Activated T-cell treated with anti-CD3 and anti-CD28 coated beads, Interleukin-2, amount 50 U/mL, for 24 hours (primary cell): ENCODE results near the gene SWT1.
A peak's percentile ranks its signal among the peaks of the same experiment; 100 is the strongest.
"Not testable (repeated sequence)": the region's sequence is repeated elsewhere in the genome, so short reads cannot be mapped to it uniquely, and the experiment has no call there.

Experiments used
- DNase-seq: peaks from one replicate; pipeline ENCODE4 v3.0.0-alpha.2; 2020
- H3K27ac Mint-ChIP-seq: 2 replicates; pipeline ENCODE4 v1.8.0; 2020; ENCODE audit warnings: mild to moderate bottlenecking, mixed read lengths
- H3K27me3 Mint-ChIP-seq: 2 replicates; pipeline ENCODE4 v1.8.0; 2020; ENCODE audit warnings: mixed read lengths
- H3K36me3 Mint-ChIP-seq: 2 replicates; pipeline ENCODE4 v1.8.0; 2020; ENCODE audit warnings: low read depth, mixed read lengths
- H3K4me1 Mint-ChIP-seq: 2 replicates; pipeline ENCODE4 v1.8.0; 2020; ENCODE audit warnings: low read depth, mixed read lengths
- H3K4me3 Mint-ChIP-seq: 2 replicates; pipeline ENCODE4 v1.8.0; 2020; ENCODE audit warnings: mild to moderate bottlenecking, moderate library complexity, mixed read lengths
- H3K9me3 Mint-ChIP-seq: 2 replicates; pipeline ENCODE4 v1.8.0; 2020; ENCODE audit warnings: mixed read lengths

SWT1 gene

GRCh38 chr1:185305419-185305818 lies 148.5 kb downstream of the SWT1 start:
- peaks cover 95% of the 10 kb centered on the region for H3K36me3 Mint-ChIP-seq
- H3K4me3 Mint-ChIP-seq: no peak overlapping the region
- H3K27ac Mint-ChIP-seq: peak overlapping the region; percentile 34
- peaks cover 5% of the 10 kb centered on the region for H3K4me1 Mint-ChIP-seq
- H3K9me3 Mint-ChIP-seq: no peaks in the 10 kb centered on the region
- no peak for DNase-seq
- H3K27me3 Mint-ChIP-seq: no peaks in the 10 kb centered on the region

GRCh38 chr1:185308126-185308525 lies 151.2 kb downstream of the SWT1 start:
- peaks cover 24% of the 10 kb centered on the region for H3K4me1 Mint-ChIP-seq
- H3K27me3 Mint-ChIP-seq: no peaks in the 10 kb centered on the region
- no peak overlapping the region for H3K4me3 Mint-ChIP-seq
- peaks cover 95% of the 10 kb centered on the region for H3K36me3 Mint-ChIP-seq
- no peak overlapping the region for H3K27ac Mint-ChIP-seq
- no peak for DNase-seq
- no peaks in the 10 kb centered on the region for H3K9me3 Mint-ChIP-seq

GRCh38 chr1:185309566-185309965 lies 152.6 kb downstream of the SWT1 start:
- Mint-ChIP-seq H3K27me3 (no peaks in the 10 kb centered on the region), H3K36me3 (peaks cover 95% of the 10 kb centered on the region), H3K4me1 (peaks cover 38% of the 10 kb centered on the region), H3K27ac (no peak overlapping the region), H3K4me3 (no peak overlapping the region), H3K9me3 (no peaks in the 10 kb centered on the region)
- no peak for DNase-seq

GRCh38 chr1:185311589-185312225 lies 154.7 kb downstream of the SWT1 start:
- no peaks in the 10 kb centered on the region for H3K9me3 Mint-ChIP-seq

DNA sequence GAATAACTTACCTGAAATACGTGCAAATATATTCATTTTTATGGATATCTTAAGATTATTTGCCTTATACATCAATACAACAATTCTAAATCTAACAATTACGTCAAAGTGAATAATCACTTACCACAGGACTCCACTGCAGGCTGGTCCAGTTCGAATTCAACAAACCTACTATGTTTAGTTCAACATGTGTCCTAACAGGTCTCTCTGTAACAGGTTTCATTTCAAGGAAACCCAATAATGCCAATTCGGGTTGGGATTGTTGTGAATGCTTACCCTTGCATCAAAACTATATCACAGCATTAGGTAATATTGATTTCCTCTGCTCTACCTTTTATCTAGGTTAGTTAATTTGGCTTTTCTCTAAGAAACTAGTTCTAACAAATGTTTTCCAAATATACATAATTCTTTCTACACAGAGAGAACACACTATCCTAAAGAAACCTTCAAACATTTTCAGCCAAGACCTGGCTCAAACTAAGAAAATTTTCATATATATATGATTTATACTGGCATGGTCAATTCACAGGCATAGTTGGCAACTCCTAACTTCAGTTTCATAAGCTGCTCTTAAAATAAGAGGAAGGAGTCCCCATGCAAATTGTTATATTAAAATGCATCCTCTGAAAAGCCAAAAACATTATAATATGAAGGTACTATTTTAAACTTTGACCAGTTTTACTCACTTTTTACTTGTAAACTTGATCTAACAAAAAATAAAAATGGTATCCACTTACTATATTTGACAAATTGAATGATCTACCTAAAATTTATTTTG lies 155.6 kb downstream of the SWT1 start:
- Mint-ChIP-seq H3K4me1 (peaks cover 45% of the 10 kb centered on the region), H3K4me3 (peak overlapping the region; percentile 94), H3K36me3 (peaks cover 90% of the 10 kb centered on the region), H3K9me3 (no peaks in the 10 kb centered on the region), H3K27me3 (no peaks in the 10 kb centered on the region), H3K27ac (no peak overlapping the region)
- no peak for DNase-seq

More at GRCh38 chr1:185311589-185312225, 154.7 kb downstream of the SWT1 start:
- no peak overlapping the region for H3K27ac Mint-ChIP-seq
- no peaks in the 10 kb centered on the region for H3K27me3 Mint-ChIP-seq
- H3K36me3 Mint-ChIP-seq: peaks cover 92% of the 10 kb centered on the region
- peaks cover 44% of the 10 kb centered on the region for H3K4me1 Mint-ChIP-seq
- peak overlapping the region; percentile 3 for H3K4me3 Mint-ChIP-seq
- no peak for DNase-seq

DNA sequence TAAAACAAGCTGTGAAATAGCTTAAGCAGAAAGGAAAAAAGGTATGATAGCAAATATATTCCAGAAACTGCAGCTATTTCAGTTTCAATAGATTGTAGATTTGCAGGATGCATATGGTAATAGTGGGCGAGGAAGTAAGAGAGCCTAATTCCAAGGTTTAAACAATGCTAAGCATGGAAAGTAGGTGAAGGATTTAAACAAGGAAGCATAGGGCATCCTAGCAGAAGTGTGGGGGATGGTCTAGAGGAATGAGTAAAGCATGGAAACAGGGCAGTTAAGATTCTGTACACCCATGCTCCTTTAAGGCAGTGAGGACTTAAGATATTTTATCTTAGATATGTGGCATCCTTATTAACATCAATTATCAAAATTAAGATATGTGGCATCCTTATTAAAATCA lies 157.4 kb downstream of the SWT1 start:
- peak overlapping the region; percentile 48 for H3K27ac Mint-ChIP-seq
- peaks cover 77% of the 10 kb centered on the region for H3K36me3 Mint-ChIP-seq
- no peak for DNase-seq
- H3K27me3 Mint-ChIP-seq: no peaks in the 10 kb centered on the region
- H3K9me3 Mint-ChIP-seq: no peaks in the 10 kb centered on the region
- H3K4me3 Mint-ChIP-seq: peak overlapping the region; percentile 94
- peaks cover 62% of the 10 kb centered on the region for H3K4me1 Mint-ChIP-seq

GRCh38 chr1:185315445-185316071 lies 158.6 kb downstream of the SWT1 start:
- H3K4me3 Mint-ChIP-seq: peak overlapping the region; percentile 94
- no peaks in the 10 kb centered on the region for H3K9me3 Mint-ChIP-seq
- peaks cover 66% of the 10 kb centered on the region for H3K36me3 Mint-ChIP-seq
- peak overlapping the region; percentile 99 for H3K27ac Mint-ChIP-seq
- no peaks in the 10 kb centered on the region for H3K27me3 Mint-ChIP-seq
- peaks cover 62% of the 10 kb centered on the region for H3K4me1 Mint-ChIP-seq
- DNase-seq: no peak

DNA sequence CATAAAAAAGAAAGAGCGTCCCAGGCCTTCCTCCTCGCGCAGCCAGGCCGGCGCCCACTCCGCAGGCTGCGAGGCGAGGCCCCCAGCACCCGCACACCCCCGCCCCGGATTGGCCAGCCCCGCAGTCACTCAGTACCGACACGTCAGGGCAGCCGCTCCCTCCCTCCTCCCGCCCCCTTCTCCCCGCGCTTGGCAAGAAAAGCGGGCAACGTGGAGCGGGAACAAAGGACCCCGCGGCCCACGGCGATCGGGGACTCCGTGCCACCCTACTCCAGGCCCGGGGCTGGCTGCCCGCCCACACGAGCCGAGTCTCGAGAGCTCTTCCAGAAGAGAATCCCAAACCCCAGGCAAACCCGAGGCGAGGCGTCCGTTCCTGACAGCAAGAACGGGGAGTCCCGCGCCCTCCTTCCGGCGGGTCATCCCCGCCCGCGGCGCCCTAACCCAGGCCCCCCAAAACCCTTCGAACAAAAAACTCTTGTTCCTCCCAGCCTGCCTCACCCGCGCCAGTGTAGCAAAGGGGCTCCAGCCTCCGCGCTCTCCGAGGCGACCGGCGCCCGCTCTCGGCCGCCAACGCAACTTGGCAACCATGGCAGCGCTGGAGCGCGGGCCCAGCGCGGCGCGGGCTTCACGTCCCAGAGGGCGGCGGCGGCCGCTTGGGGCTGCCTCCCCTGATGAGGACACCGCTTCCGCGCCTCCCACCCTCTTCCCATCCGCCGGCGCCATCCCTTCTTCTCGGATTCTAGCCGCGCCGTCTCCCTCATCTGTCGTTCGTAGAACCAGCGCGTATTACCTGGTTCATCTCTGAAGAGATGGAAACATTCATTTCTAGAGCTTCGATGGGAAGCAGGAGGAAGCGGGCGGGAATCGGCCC lies 159.4 kb downstream of the SWT1 start:
- Mint-ChIP-seq H3K4me3 (peak overlapping the region; percentile 94), H3K4me1 (peaks cover 57% of the 10 kb centered on the region), H3K27me3 (no peaks in the 10 kb centered on the region), H3K27ac (peak overlapping the region; percentile 99), H3K36me3 (peaks cover 58% of the 10 kb centered on the region), H3K9me3 (peaks cover 5% of the 10 kb centered on the region)
- peak; percentile 95 for DNase-seq

GRCh38 chr1:185317034-185317885 lies 160.3 kb downstream of the SWT1 start, which contains the start of gene IVNS1ABP:
Gene IVNS1ABP (minus strand): TSS chr1:185317243. CDS start chr1:185309493, 7,750 bp downstream.
- Mint-ChIP-seq H3K36me3 (peaks cover 51% of the 10 kb centered on the region), H3K4me1 (peaks cover 49% of the 10 kb centered on the region), H3K27ac (peak within 1 kb of the TSS; percentile 99), H3K27me3 (no peaks in the 10 kb centered on the region), H3K9me3 (peaks cover 5% of the 10 kb centered on the region), H3K4me3 (peak within 1 kb of the TSS; percentile 94)
- DNase-seq: peak; percentile 94

- peaks cover 44% of the 10 kb centered on the region for H3K36me3 Mint-ChIP-seq
- peaks cover 43% of the 10 kb centered on the region for H3K4me1 Mint-ChIP-seq
- H3K4me3 Mint-ChIP-seq: peak overlapping the region; percentile 94
- no peaks in the 10 kb centered on the region for H3K27me3 Mint-ChIP-seq
- H3K9me3 Mint-ChIP-seq: peaks cover 5% of the 10 kb centered on the region
- H3K27ac Mint-ChIP-seq: peak overlapping the region; percentile 99
- no peak for DNase-seq
Measured at GRCh38 chr1:185317886-185318310, 160.9 kb downstream of the SWT1 start.

GRCh38 chr1:185318431-185319138 lies 161.6 kb downstream of the SWT1 start:
- Mint-ChIP-seq H3K36me3 (peaks cover 37% of the 10 kb centered on the region), H3K4me1 (peaks cover 36% of the 10 kb centered on the region), H3K27ac (peak overlapping the region; percentile 99), H3K4me3 (peak overlapping the region; percentile 94), H3K27me3 (no peaks in the 10 kb centered on the region), H3K9me3 (peaks cover 5% of the 10 kb centered on the region)
- no peak for DNase-seq

DNA sequence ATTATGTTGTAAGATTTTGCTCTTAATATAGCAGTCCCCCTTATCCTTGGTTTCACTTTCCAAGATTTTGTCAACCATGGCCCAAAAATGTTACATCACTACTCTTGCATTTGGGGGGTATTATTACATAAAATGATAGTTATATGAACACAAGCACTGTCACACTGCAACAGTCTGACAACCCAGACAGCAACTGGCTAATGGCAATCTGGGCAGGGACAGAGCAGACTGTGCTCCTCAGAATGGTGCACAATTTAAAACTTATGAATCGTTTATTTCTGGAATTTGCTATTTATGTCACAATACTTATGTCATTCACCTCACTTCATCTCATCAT lies 162.1 kb downstream of the SWT1 start:
- H3K36me3 Mint-ChIP-seq: peaks cover 32% of the 10 kb centered on the region
- no peak for DNase-seq
- peaks cover 30% of the 10 kb centered on the region for H3K4me1 Mint-ChIP-seq
- H3K4me3 Mint-ChIP-seq: no peak overlapping the region
- H3K27ac Mint-ChIP-seq: peak overlapping the region; percentile 67
- no peaks in the 10 kb centered on the region for H3K27me3 Mint-ChIP-seq
- peaks cover 5% of the 10 kb centered on the region for H3K9me3 Mint-ChIP-seq

DNA sequence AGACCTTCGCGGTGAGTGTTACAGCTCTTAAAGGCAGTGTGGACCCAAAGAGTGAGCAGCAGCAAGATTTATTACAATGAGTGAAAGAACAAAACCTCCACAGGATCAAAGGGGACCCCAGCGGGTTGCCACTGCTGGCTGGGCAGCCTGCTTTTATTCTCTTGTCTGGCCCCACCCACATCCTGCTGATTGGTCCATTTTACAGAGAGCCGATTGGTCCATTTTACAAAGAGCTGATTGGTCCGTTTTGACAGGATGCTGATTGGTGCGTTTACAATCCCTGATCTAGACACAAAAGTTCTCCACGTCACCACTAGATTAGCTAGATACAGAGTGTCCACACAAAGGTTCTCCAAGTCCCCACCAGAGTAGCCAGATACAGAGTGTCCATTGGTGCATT lies 164.1 kb downstream of the SWT1 start:
- H3K27ac Mint-ChIP-seq, H3K27me3 Mint-ChIP-seq, H3K4me3 Mint-ChIP-seq: not testable (repeated sequence)

More for the DNA sequence above, 164.1 kb downstream of the SWT1 start:
- not testable (repeated sequence) for DNase-seq, H3K9me3 Mint-ChIP-seq
- Mint-ChIP-seq H3K36me3 (peaks cover 12% of the 10 kb centered on the region), H3K4me1 (peaks cover 20% of the 10 kb centered on the region)
